Loucy (cell line): ENCODE data around the gene STXBP4.

Experiments
- H2AFZ ChIP-seq: fragments of 200-600 bp; sonication (generic); 2 replicates; pipeline ENCODE4 v1.6.0; 2016; ENCODE audit warnings: antibody characterized with exemption, mild to moderate bottlenecking, low read length, moderate library complexity
- H3F3A ChIP-seq: fragments of 200-600 bp; 2 replicates; pipeline ENCODE4 v1.6.0; 2016; ENCODE audit warnings: antibody characterized with exemption, low read depth, mild to moderate bottlenecking
- H3K27me3 ChIP-seq: fragments of 200-600 bp; sonication (generic); 2 replicates; pipeline ENCODE4 v1.6.1; 2014; ENCODE audit warnings: low read length, mild to moderate bottlenecking; ENCODE audit not compliant: insufficient read depth, poor library complexity, severe bottlenecking
- H3K36me3 ChIP-seq: fragments of 200-600 bp; sonication (generic); 2 replicates; pipeline ENCODE4 v1.6.1; 2016; ENCODE audit warnings: low read length; ENCODE audit not compliant: insufficient read depth
- H3K4me1 ChIP-seq: fragments of 200-600 bp; sonication (generic); 2 replicates; pipeline ENCODE4 v1.5.1; 2014; ENCODE audit warnings: low read length, mild to moderate bottlenecking; ENCODE audit not compliant: insufficient read depth, poor library complexity, severe bottlenecking
- H3K4me2 ChIP-seq: fragments of 200-600 bp; sonication (generic); 2 replicates; pipeline ENCODE4 v1.6.0; 2014; ENCODE audit warnings: antibody characterized with exemption, low read length, low read depth, mild to moderate bottlenecking; ENCODE audit not compliant: poor library complexity, severe bottlenecking
- H3K4me3 ChIP-seq: fragments of 200-600 bp; sonication (generic); 2 replicates; pipeline ENCODE4 v1.5.1; 2014; ENCODE audit warnings: low read length, mild to moderate bottlenecking, mixed read lengths; ENCODE audit not compliant: poor library complexity, severe bottlenecking
- H3K79me2 ChIP-seq: fragments of 200-600 bp; sonication (generic); 2 replicates; pipeline ENCODE4 v1.6.1; 2014; ENCODE audit warnings: low read length; ENCODE audit not compliant: insufficient read depth
- H3K9ac ChIP-seq: fragments of 200-600 bp; sonication (generic); 2 replicates; pipeline ENCODE4 v1.6.0; 2014; ENCODE audit warnings: mild to moderate bottlenecking, low read depth, low read length, moderate library complexity; ENCODE audit not compliant: poor library complexity, severe bottlenecking
- H3K9me2 ChIP-seq: fragments of 200-600 bp; sonication (generic); replicated peaks from 2 replicates; pipeline ENCODE4 v1.6.1; 2016; ENCODE audit warnings: low read depth, low read length, mixed read lengths
- H3K9me3 ChIP-seq: fragments of 200-600 bp; sonication (generic); 2 replicates; pipeline ENCODE4 v1.6.1; 2014; ENCODE audit warnings: mild to moderate bottlenecking, antibody characterized with exemption, low read length, low read depth; ENCODE audit not compliant: insufficient read depth
- H4K20me1 ChIP-seq: fragments of 200-600 bp; sonication (generic); 2 replicates; pipeline ENCODE4 v1.6.0; 2014; ENCODE audit warnings: antibody characterized with exemption, low read length, mild to moderate bottlenecking; ENCODE audit not compliant: insufficient read depth, poor library complexity, severe bottlenecking
- CTCF ChIP-seq: fragments of 200-600 bp; sonication (generic); conservative IDR thresholded peaks from 2 replicates; pipeline ENCODE4 v1.5.1; 2014; ENCODE audit warnings: mild to moderate bottlenecking, antibody characterized with exemption, low read length
- EZH2phosphoT487 ChIP-seq: fragments of 200-600 bp; IDR thresholded peaks from 2 replicates; pipeline ENCODE4 v1.6.1; 2018; ENCODE audit warnings: antibody characterized with exemption, mild to moderate bottlenecking, moderate library complexity, borderline replicate concordance

The STXBP4 gene

GRCh38 chr17:55054429-55054828 is 85.9 kb downstream of the STXBP4 start:
- Histone ChIP-seq H3K9ac (no peak overlapping the region), H3K4me3 (no peak overlapping the region), H3K36me3 (no peaks in the 10 kb centered on the region), H3K9me2 (no peaks in the 10 kb centered on the region), H3K4me2 (no peak overlapping the region), H2AFZ (no peak overlapping the region), H4K20me1 (no peaks in the 10 kb centered on the region), H3K79me2 (no peaks in the 10 kb centered on the region), H3F3A (no peaks in the 10 kb centered on the region), H3K4me1 (peaks cover 6% of the 10 kb centered on the region), H3K9me3 (no peaks in the 10 kb centered on the region), H3K27me3 (no peaks in the 10 kb centered on the region)
- TF ChIP-seq EZH2phosphoT487 (no peak), CTCF (no peak)

- Histone ChIP-seq H3K9me2 (no peaks in the 10 kb centered on the region), H3K4me2 (no peak overlapping the region), H3F3A (no peaks in the 10 kb centered on the region; the same call in 1 of the 2 replicates), H3K79me2 (no peaks in the 10 kb centered on the region), H3K36me3 (no peaks in the 10 kb centered on the region), H3K4me1 (peaks cover 20% of the 10 kb centered on the region), H3K9me3 (no peaks in the 10 kb centered on the region), H3K9ac (no peak overlapping the region), H3K27me3 (no peaks in the 10 kb centered on the region), H2AFZ (no peak overlapping the region), H4K20me1 (no peaks in the 10 kb centered on the region), H3K4me3 (no peak overlapping the region)
- TF ChIP-seq EZH2phosphoT487: no peak
- no peak for TF ChIP-seq CTCF
These were observed 88.0 kb downstream of the STXBP4 start for GRCh38 chr17:55056526-55056925.

- H3K9ac ChIP-seq: no peak overlapping the region
- H3K9me3 ChIP-seq: no peaks in the 10 kb centered on the region
- no peaks in the 10 kb centered on the region for H4K20me1 ChIP-seq
- H3K4me3 ChIP-seq: no peak overlapping the region
- TF ChIP-seq EZH2phosphoT487: no peak
- no peaks in the 10 kb centered on the region for H3K36me3 ChIP-seq
- H3K27me3 ChIP-seq: no peaks in the 10 kb centered on the region
- H3K79me2 ChIP-seq: no peaks in the 10 kb centered on the region
- no peak overlapping the region for H3K4me2 ChIP-seq
- no peak overlapping the region for H2AFZ ChIP-seq
- H3F3A ChIP-seq: no peaks in the 10 kb centered on the region; the same call in 1 of the 2 replicates
- peaks cover 23% of the 10 kb centered on the region for H3K4me1 ChIP-seq
- no peaks in the 10 kb centered on the region for H3K9me2 ChIP-seq
These were observed 88.6 kb downstream of the STXBP4 start for GRCh38 chr17:55057184-55057583.

- Histone ChIP-seq H3K79me2 (no peaks in the 10 kb centered on the region), H3K36me3 (no peaks in the 10 kb centered on the region), H3K4me2 (no peak overlapping the region), H4K20me1 (no peaks in the 10 kb centered on the region), H2AFZ (no peak overlapping the region), H3K9ac (no peak overlapping the region), H3K4me3 (no peak overlapping the region), H3K4me1 (peaks cover 45% of the 10 kb centered on the region), H3K9me3 (no peaks in the 10 kb centered on the region), H3K9me2 (no peaks in the 10 kb centered on the region), H3F3A (peaks cover 5% of the 10 kb centered on the region; the same call in 1 of the 2 replicates), H3K27me3 (no peaks in the 10 kb centered on the region)
- TF ChIP-seq CTCF: no peak
- TF ChIP-seq EZH2phosphoT487: no peak
These were observed 91.2 kb downstream of the STXBP4 start for GRCh38 chr17:55059724-55060123.
